Measurements from ENCODE around the gene PXDN.

Gene PXDN

DNA sequence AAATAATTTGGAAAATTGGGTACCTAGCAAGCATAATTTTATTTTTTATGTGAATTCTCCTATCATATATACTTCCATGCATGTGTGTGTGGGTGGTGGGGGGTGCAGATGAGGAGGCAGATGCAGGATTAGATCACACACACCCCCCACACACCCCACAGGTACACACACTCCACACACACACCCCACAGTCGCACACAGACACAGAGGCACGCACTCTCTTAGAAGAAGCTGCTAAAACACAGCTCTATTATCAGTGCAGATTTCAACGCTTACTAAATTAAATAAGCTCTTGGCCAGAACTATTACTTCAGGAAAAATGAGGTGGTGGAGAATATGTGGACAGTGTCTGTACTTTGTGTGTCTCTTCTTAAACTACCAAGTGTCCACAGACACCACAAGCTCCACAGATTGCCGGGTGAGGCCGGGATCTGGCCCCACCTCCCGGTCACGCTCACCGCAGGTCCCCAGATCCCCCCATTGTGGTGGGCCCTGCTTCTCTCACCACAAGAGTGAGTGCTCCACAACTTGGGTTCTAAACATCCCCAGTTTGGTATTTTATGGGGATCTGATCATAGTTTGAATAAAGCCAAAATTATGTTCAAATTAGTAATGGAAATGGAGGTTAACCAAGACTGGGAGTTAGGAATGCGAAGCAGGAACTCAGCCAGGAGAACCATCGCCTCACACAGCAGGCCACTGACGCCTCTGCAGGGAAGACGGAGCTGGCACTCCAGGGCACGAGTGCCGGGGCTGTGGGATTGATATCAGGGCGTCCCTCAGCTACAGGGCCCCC, 102.1 kb downstream of the PXDN start:
- DNase-seq (ENCODE audit: low read depth): no peak
- Histone ChIP-seq H3K4me3 (ENCODE audit: low read length) (no peak overlapping the region), H3K9ac (ENCODE audit: low read length) (no peak overlapping the region), H3K4me1 (ENCODE audit: control insufficient read depth, insufficient read depth, low read length) (no peaks in the 10 kb centered on the region), H3K27me3 (replicated peaks; ENCODE audit: control insufficient read depth, insufficient read depth, low read length) (no peaks in the 10 kb centered on the region), H3K9me3 (ENCODE audit: control insufficient read depth, low read length) (no peaks in the 10 kb centered on the region), H3K36me3 (ENCODE audit: control insufficient read depth, insufficient read depth, low read length, severe bottlenecking) (peaks cover 87% of the 10 kb centered on the region)

DNA sequence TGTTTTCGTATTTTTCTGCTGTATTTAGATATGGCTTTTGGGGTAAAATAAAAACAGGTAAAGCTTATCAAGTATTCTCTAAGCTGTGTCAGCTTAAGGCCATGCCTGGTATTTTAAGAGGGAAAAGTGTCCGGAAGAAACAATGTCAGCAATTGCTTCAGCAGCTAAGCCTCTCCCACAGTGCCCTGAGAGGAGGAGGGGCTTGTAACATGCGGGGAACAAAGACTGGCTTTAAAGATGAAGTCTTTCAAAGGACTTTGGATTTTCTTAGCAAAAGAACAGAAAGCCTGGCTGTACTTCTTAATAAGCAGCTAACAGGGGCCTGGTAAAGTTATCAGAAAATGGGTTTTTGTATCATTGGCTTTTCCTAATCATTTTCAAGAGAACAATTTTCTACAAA, 102.8 kb downstream of the PXDN start:
- H3K4me3 ChIP-seq (ENCODE audit: low read length): no peak overlapping the region
- H3K9ac ChIP-seq (ENCODE audit: low read length): no peak overlapping the region
- no peak for DNase-seq (ENCODE audit: low read depth)
- H3K36me3 ChIP-seq (ENCODE audit: control insufficient read depth, insufficient read depth, low read length, severe bottlenecking): peaks cover 89% of the 10 kb centered on the region
- no peaks in the 10 kb centered on the region for H3K9me3 ChIP-seq (ENCODE audit: control insufficient read depth, low read length)
- H3K27me3 ChIP-seq (replicated peaks; ENCODE audit: control insufficient read depth, insufficient read depth, low read length): no peaks in the 10 kb centered on the region
- H3K4me1 ChIP-seq (ENCODE audit: control insufficient read depth, insufficient read depth, low read length): no peaks in the 10 kb centered on the region

DNA sequence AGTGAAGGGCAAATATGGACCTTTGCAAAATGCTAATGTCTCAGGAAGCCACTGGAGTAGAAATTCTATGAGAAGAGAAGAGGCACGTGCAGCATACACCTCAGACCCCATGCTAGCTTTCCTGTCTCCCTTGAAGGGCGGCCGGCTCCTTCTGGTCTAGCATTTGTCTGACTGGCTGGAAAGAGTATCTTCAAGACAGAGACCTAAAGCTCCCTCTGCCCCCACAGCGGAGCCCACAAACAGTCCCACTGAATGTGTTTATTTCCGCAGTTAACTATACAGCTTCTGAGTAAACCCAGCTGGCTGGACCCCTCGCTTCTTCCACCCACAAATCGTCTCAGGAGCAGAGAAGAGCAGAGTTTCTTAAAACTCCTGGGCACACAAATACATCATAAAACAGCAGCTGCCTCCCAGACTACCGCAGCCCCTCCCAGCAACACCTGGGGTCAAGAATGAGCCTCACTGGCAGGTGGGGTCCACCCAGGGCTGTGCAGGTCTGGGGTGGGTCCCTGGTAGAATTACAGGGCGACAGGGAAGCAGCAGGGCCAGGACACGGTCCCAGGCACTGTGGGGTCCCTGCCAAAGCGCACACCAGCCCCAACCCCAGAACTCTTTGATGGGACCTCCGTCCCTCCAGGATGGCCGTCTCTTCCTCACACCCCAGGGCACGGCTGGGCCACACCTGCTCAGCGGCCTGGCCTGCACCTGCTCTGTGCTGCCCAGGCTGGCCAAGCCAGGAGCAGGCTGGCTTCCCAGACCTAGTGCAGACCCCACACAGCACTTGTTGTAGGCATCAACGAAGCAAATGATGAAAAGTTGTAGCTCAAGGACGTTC, 103.8 kb downstream of the PXDN start:
- H3K9me3 ChIP-seq (ENCODE audit: control insufficient read depth, low read length): no peaks in the 10 kb centered on the region
- no peak overlapping the region for H3K9ac ChIP-seq (ENCODE audit: low read length)
- peaks cover 89% of the 10 kb centered on the region for H3K36me3 ChIP-seq (ENCODE audit: control insufficient read depth, insufficient read depth, low read length, severe bottlenecking)
- H3K27me3 ChIP-seq (replicated peaks; ENCODE audit: control insufficient read depth, insufficient read depth, low read length): no peaks in the 10 kb centered on the region
- DNase-seq (ENCODE audit: low read depth): no peak
- H3K4me3 ChIP-seq (ENCODE audit: low read length): no peak overlapping the region
- H3K4me1 ChIP-seq (ENCODE audit: control insufficient read depth, insufficient read depth, low read length): no peaks in the 10 kb centered on the region

DNA sequence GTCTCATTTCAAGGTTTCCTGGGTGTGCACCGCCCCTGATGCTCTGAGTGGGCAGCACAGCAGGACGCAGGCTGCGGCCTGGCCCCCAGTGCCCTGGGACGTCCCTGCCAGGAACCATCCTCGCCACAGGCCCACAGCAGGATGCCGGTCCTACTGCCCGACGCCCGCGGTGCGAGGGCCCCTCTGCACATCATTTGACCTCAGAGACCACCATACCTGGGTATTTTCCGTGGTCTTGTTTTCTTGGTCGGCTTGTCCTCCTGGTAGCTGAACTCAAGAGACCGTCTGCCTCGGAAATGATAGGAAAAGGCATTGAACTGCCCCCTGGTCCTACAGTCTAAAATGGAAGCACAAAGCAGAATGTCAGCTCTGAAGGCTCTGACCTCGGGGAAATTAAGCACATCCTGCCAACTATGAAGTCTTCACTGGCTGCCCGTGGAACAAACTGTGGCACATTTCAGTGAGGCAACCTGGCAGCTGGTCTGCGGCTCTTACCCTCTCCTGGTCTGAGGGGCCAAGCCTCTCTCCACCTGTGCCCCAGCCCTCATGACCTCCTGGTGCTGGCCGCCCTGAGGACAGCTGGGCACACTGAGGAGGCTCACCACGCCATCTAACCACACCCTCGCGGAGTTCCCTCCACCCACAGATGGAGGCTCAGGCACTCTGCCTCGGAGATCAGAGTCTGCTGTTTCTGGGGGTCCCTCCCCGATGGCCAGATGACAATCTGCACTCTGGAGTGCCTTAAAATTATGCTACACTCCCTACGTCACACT, 105.0 kb downstream of the PXDN start:
- Histone ChIP-seq H3K27me3 (replicated peaks; ENCODE audit: control insufficient read depth, insufficient read depth, low read length) (no peaks in the 10 kb centered on the region), H3K9me3 (ENCODE audit: control insufficient read depth, low read length) (no peaks in the 10 kb centered on the region), H3K4me1 (ENCODE audit: control insufficient read depth, insufficient read depth, low read length) (no peaks in the 10 kb centered on the region), H3K4me3 (ENCODE audit: low read length) (no peak overlapping the region), H3K36me3 (ENCODE audit: control insufficient read depth, insufficient read depth, low read length, severe bottlenecking) (peaks cover 91% of the 10 kb centered on the region), H3K9ac (ENCODE audit: low read length) (no peak overlapping the region)
- no peak for DNase-seq (ENCODE audit: low read depth)

DNA sequence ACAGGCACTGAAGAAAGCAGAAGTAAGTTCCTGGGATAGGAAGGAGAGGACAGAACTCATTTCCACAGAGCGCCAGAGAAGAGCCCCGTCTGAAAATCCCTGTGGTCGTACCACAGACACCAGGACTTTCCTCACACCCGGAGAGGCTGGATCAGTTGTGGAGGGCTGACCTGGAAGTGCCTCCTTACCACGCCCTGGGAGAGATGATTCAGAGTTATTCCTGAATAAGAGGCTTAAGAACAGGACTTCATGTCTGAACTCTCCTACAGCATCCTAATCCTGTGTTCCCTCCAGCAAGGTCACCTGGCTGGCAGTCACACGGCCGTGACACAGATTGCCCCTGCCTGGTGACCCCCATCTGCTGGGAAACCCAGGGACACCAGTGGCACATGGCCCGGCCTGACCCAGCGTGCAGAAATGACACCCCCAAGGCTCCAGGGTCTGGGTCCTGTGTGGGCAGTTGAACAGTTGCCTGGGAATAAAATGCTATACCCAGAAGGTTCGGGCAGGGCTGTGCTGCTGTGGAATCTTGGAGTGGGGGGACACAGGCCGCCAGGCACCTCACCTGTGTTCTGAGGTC, 105.9 kb downstream of the PXDN start:
- no peaks in the 10 kb centered on the region for H3K27me3 ChIP-seq (replicated peaks; ENCODE audit: control insufficient read depth, insufficient read depth, low read length)

DNA sequence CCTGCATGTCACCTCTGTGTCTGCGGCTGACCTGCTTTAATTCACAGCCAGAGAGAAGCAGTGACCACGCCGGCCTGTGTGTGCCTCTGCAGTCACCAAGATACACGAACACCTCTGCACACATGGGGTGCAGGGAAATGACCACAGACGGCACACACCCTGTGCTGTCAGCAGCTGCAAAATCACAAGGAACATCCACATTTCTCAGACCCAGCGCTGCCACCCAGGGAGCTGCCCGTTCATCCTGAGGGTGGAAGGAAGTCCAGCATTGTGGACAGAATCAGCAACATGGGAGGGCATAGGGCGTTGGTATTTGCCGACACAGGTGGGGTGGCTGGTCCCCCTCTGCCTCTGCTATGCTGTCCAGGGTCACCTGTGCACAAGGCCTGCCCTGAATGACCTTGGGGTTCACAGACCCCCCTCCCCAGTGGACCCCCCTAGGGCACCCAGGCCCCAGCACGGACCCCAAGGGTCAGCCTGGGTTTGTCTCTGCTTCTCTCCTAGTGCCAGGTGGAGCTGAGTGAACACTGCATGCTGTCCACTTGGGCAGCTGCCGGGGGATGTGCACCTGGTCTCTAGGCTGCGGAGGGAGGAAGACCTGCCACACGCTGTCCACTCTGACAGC, 107.4 kb downstream of the PXDN start:
- Histone ChIP-seq H3K9ac (ENCODE audit: low read length) (no peak overlapping the region), H3K36me3 (ENCODE audit: control insufficient read depth, insufficient read depth, low read length, severe bottlenecking) (peaks cover 93% of the 10 kb centered on the region), H3K27me3 (replicated peaks; ENCODE audit: control insufficient read depth, insufficient read depth, low read length) (no peaks in the 10 kb centered on the region), H3K4me1 (ENCODE audit: control insufficient read depth, insufficient read depth, low read length) (no peaks in the 10 kb centered on the region), H3K9me3 (ENCODE audit: control insufficient read depth, low read length) (no peaks in the 10 kb centered on the region), H3K4me3 (ENCODE audit: low read length) (no peak overlapping the region)
- DNase-seq (ENCODE audit: low read depth): no peak

More for the DNA sequence above, 105.9 kb downstream of the PXDN start:
- H3K4me1 ChIP-seq (ENCODE audit: control insufficient read depth, insufficient read depth, low read length): no peaks in the 10 kb centered on the region
- no peak overlapping the region for H3K9ac ChIP-seq (ENCODE audit: low read length)
- DNase-seq (ENCODE audit: low read depth): no peak
- H3K36me3 ChIP-seq (ENCODE audit: control insufficient read depth, insufficient read depth, low read length, severe bottlenecking): peaks cover 93% of the 10 kb centered on the region
- H3K9me3 ChIP-seq (ENCODE audit: control insufficient read depth, low read length): no peaks in the 10 kb centered on the region
- no peak overlapping the region for H3K4me3 ChIP-seq (ENCODE audit: low read length)

DNA sequence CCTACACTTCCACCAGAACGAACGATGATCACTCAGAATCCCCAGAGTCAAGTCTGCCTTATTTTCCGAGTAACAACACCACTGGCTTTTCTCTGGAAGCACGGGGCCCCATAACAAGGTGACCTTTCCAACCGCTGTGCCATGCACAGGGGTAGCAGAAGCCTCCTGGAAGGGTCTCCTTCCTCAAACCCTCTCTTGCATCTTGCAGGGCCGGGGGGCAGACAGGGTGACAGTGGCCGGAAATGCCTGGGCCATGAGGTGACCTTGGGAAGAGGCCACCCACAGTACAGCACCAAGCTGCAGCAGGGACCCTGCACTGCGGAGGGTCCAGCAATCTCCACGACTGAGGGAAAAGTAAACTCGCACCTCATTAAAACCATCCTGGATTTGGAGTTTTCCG, 108.5 kb downstream of the PXDN start:
- peaks cover 95% of the 10 kb centered on the region for H3K36me3 ChIP-seq (ENCODE audit: control insufficient read depth, insufficient read depth, low read length, severe bottlenecking)
- no peaks in the 10 kb centered on the region for H3K27me3 ChIP-seq (replicated peaks; ENCODE audit: control insufficient read depth, insufficient read depth, low read length)
- no peak overlapping the region for H3K4me3 ChIP-seq (ENCODE audit: low read length)
- DNase-seq (ENCODE audit: low read depth): no peak
- H3K4me1 ChIP-seq (ENCODE audit: control insufficient read depth, insufficient read depth, low read length): no peaks in the 10 kb centered on the region
- no peaks in the 10 kb centered on the region for H3K9me3 ChIP-seq (ENCODE audit: control insufficient read depth, low read length)
- H3K9ac ChIP-seq (ENCODE audit: low read length): no peak overlapping the region

DNA sequence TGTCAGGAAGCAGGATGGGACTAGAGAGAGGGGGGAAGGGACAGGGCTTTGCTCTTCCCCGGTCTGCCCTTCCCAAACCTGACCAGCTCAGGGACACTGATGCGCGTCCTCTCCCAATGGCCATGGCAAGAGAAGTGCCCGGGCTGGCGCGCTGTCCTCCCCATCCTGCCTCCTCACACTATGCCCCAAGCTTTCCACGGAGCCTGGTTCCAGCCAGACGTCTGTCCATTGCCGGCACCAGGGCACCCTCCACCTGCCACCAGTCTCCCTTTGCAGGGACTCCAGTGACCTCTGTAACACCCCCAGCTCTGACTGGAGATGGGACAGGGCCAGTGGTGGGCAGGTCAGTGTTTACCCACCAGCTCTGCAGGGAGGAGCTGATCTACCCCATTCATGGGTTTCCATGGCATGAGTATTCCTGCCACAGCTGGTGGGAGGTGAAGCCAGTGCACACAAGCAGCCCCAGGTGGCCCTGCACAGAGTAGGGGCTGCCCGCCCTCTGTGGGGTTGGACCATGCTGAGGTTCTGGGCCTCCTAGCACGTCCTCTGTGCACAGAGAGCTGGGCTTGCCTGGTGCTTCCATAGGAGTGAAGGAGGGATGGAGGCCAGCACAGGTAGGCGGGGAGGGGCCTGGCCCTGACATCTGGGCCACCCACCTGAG, 109.5 kb downstream of the PXDN start:
- Histone ChIP-seq H3K9ac (ENCODE audit: low read length) (no peak overlapping the region), H3K4me3 (ENCODE audit: low read length) (no peak overlapping the region), H3K4me1 (ENCODE audit: control insufficient read depth, insufficient read depth, low read length) (no peaks in the 10 kb centered on the region), H3K9me3 (ENCODE audit: control insufficient read depth, low read length) (no peaks in the 10 kb centered on the region), H3K36me3 (ENCODE audit: control insufficient read depth, insufficient read depth, low read length, severe bottlenecking) (peaks cover 94% of the 10 kb centered on the region), H3K27me3 (replicated peaks; ENCODE audit: control insufficient read depth, insufficient read depth, low read length) (no peaks in the 10 kb centered on the region)
- no peak for DNase-seq (ENCODE audit: low read depth)

DNA sequence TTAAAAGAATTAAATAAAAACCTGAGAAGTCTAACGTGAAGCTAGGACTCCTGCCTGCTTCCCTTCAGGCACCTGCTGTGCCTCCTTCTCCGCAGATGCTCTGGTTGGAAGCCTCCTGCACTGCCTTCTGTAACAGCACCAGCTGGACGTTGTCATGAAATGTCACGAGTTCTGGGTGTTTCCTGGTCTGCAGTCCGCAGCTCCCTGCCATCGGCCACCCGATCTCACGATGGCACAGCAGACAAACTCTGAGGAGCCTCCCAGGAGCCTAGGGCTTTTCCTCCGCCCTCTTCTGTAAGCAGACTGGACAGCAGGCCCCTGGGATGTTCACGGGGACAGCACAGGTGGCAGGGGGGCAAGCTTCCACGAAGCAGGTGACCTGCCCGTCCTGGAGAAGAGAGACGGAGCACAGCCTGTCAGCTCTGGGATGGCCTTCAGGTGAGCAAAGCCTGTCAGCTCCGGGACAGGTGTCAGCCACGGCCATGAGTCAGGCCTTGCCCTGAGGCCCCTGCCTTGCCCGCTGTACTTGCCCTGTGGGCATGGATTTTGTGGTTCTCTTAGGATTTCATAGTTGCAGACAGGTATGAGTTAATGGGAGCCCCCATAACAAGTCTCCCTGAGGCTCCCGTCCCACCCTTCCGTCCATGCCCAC, 110.3 kb downstream of the PXDN start:
- H3K36me3 ChIP-seq (ENCODE audit: control insufficient read depth, insufficient read depth, low read length, severe bottlenecking): peaks cover 92% of the 10 kb centered on the region
- no peak for DNase-seq (ENCODE audit: low read depth)
- no peaks in the 10 kb centered on the region for H3K9me3 ChIP-seq (ENCODE audit: control insufficient read depth, low read length)
- no peaks in the 10 kb centered on the region for H3K27me3 ChIP-seq (replicated peaks; ENCODE audit: control insufficient read depth, insufficient read depth, low read length)
- no peak overlapping the region for H3K9ac ChIP-seq (ENCODE audit: low read length)
- peaks cover 5% of the 10 kb centered on the region for H3K4me1 ChIP-seq (ENCODE audit: control insufficient read depth, insufficient read depth, low read length)
- H3K4me3 ChIP-seq (ENCODE audit: low read length): no peak overlapping the region

DNA sequence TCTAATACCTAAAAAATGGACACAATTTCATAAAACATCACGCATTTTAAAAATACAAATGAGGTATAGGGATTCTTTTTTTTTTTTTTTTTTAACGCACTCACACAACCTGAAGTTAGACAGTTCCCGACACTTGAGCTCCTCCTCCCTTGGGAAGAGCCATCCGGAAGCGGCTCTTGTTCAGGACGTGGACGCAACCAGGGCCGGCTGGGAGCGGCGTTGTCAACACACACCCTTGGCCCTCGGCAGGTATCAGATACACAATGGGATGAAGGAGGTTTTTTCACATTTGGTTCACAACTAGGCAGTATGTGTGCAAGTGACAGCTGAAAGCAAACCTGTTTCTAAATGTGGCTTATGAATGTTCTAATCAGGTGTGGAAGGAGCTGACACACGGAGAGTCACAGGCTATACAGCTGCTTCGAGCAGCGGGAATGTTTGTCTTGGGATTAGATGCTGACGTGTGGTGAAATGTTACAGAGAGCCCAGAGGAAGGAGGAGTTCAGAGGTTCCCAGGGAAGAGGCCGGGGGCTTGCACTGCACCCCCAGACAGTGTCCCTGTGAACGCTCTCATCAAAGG, 111.1 kb downstream of the PXDN start:
- no peaks in the 10 kb centered on the region for H3K9me3 ChIP-seq (ENCODE audit: control insufficient read depth, low read length)
- peaks cover 83% of the 10 kb centered on the region for H3K36me3 ChIP-seq (ENCODE audit: control insufficient read depth, insufficient read depth, low read length, severe bottlenecking)
- no peak for DNase-seq (ENCODE audit: low read depth)
- peaks cover 13% of the 10 kb centered on the region for H3K4me1 ChIP-seq (ENCODE audit: control insufficient read depth, insufficient read depth, low read length)
- H3K4me3 ChIP-seq (ENCODE audit: low read length): no peak overlapping the region
- no peak overlapping the region for H3K9ac ChIP-seq (ENCODE audit: low read length)
- H3K27me3 ChIP-seq (replicated peaks; ENCODE audit: control insufficient read depth, insufficient read depth, low read length): no peaks in the 10 kb centered on the region
